HEK293 (cell line): ENCODE data around the gene PELI3.

Experiments used
- CTCF ChIA-PET: fragments of 350-600 bp; formaldehyde crosslinking; extraction: SDS; loops from one replicate; lab custom pipeline; 2021; ENCODE audit warnings: antibody characterized with exemption; lab: Yijun Ruan, JAX
- POLR2A ChIA-PET: fragments of 300-600 bp; formaldehyde crosslinking; extraction: SDS; loops from one replicate; lab custom pipeline; 2020; ENCODE audit warnings: antibody characterized with exemption, inconsistent platforms; lab: Yijun Ruan, JAX
- H3K27ac ChIP-seq: fragments of 200-500 bp; sonication (Bioruptor generic); 2 replicates; pipeline ENCODE4 v1.5.1; 2014; ENCODE audit warnings: low read depth, low read length, control low read depth, inconsistent platforms; ENCODE audit errors: extremely low read depth
- H3K36me3 ChIP-seq, 2 experiments: fragments of 200-500 bp in 1 of 2; sonication (Bioruptor generic) in 1 of 2; 1 replicate in 1 of 2; 2 replicates in 1 of 2; pipeline ENCODE4 v1.5.1; 2014 to 2017; ENCODE audit warnings: inconsistent platforms in 2 of 2, low read length in 2 of 2; ENCODE audit not compliant: control insufficient read depth in 2 of 2, insufficient read depth in 1 of 2
- H3K4me1 ChIP-seq: fragments of 200-500 bp; sonication (Bioruptor generic); 2 replicates; pipeline ENCODE4 v1.5.1; 2014; ENCODE audit warnings: mild to moderate bottlenecking, low read length, inconsistent platforms; ENCODE audit not compliant: control insufficient read depth, insufficient read depth
- H3K4me3 ChIP-seq: 2 replicates; pipeline ENCODE4 v1.5.1; 2011; ENCODE audit warnings: low read depth, mild to moderate bottlenecking, control low read depth, low read length, moderate library complexity
- H3K9me3 ChIP-seq: fragments of 200-500 bp; sonication (Bioruptor generic); 2 replicates; pipeline ENCODE4 v1.5.1; 2014; ENCODE audit warnings: low read depth, low read length, inconsistent platforms; ENCODE audit not compliant: control insufficient read depth, insufficient read depth
- BCL11A ChIP-seq: fragments of 450-650 bp; formaldehyde crosslinking; IDR thresholded peaks from 2 replicates; pipeline ENCODE4 v1.5.1; 2016; ENCODE audit warnings: low read depth, missing biosample characterization, missing genetic modification characterization
- BCL11B ChIP-seq: fragments of 450-650 bp; formaldehyde crosslinking; IDR thresholded peaks from 2 replicates; pipeline ENCODE4 v1.5.1; 2016; ENCODE audit warnings: low read depth, missing biosample characterization, missing genetic modification characterization
- GLIS2 ChIP-seq: fragments of 450-650 bp; formaldehyde crosslinking; IDR thresholded peaks from 2 replicates; pipeline ENCODE4 v1.5.1; 2016; ENCODE audit warnings: missing biosample characterization, missing genetic modification characterization
- KLF10 ChIP-seq: fragments of 450-650 bp; IDR thresholded peaks from 2 replicates; pipeline ENCODE4 v1.5.1; 2018; ENCODE audit warnings: missing biosample characterization, mild to moderate bottlenecking, missing genetic modification characterization
- OVOL3 ChIP-seq: fragments of 450-650 bp; formaldehyde crosslinking; IDR thresholded peaks from 2 replicates; pipeline ENCODE4 v1.5.1; 2016; ENCODE audit warnings: missing biosample characterization, missing genetic modification characterization
- REPIN1 ChIP-seq: fragments of 450-650 bp; formaldehyde crosslinking; IDR thresholded peaks from 2 replicates; pipeline ENCODE4 v1.5.1; 2017; ENCODE audit warnings: missing biosample characterization, missing genetic modification characterization, low read depth
- SP3 ChIP-seq: fragments of 450-650 bp; formaldehyde crosslinking; IDR thresholded peaks from 2 replicates; pipeline ENCODE4 v1.5.1; 2016; ENCODE audit warnings: missing biosample characterization, missing genetic modification characterization
- YY2 ChIP-seq: fragments of 450-650 bp; formaldehyde crosslinking; IDR thresholded peaks from 2 replicates; pipeline ENCODE4 v1.5.1; 2016; ENCODE audit warnings: missing biosample characterization, missing genetic modification characterization
- ZBTB21 ChIP-seq: fragments of 450-650 bp; formaldehyde crosslinking; IDR thresholded peaks from 2 replicates; pipeline ENCODE4 v1.5.1; 2017; ENCODE audit warnings: missing biosample characterization, missing genetic modification characterization
- ZBTB49 ChIP-seq: fragments of 450-650 bp; formaldehyde crosslinking; IDR thresholded peaks from 2 replicates; pipeline ENCODE4 v1.5.1; 2016; ENCODE audit warnings: missing biosample characterization, missing genetic modification characterization, low read depth
- ZFP69B ChIP-seq: fragments of 450-650 bp; formaldehyde crosslinking; IDR thresholded peaks from 2 replicates; pipeline ENCODE4 v1.5.1; 2016; ENCODE audit warnings: missing biosample characterization, missing genetic modification characterization
- ZIC2 ChIP-seq: fragments of 450-650 bp; formaldehyde crosslinking; IDR thresholded peaks from 2 replicates; pipeline ENCODE4 v1.5.1; 2016; ENCODE audit warnings: missing biosample characterization, missing genetic modification characterization
- ZNF121 ChIP-seq: fragments of 450-650 bp; formaldehyde crosslinking; IDR thresholded peaks from 2 replicates; pipeline ENCODE4 v1.5.1; 2016; ENCODE audit warnings: missing biosample characterization, missing genetic modification characterization
- ZNF155 ChIP-seq: fragments of 450-650 bp; formaldehyde crosslinking; IDR thresholded peaks from 2 replicates; pipeline ENCODE4 v1.5.1; 2016; ENCODE audit warnings: missing biosample characterization, missing genetic modification characterization
- ZNF24 ChIP-seq: fragments of 450-650 bp; formaldehyde crosslinking; IDR thresholded peaks from 2 replicates; pipeline ENCODE4 v1.5.1; 2016; ENCODE audit warnings: missing biosample characterization, missing genetic modification characterization
- ZNF248 ChIP-seq: fragments of 450-650 bp; formaldehyde crosslinking; IDR thresholded peaks from 2 replicates; pipeline ENCODE4 v1.5.1; 2017; ENCODE audit warnings: missing biosample characterization, missing genetic modification characterization
- ZNF324 ChIP-seq: fragments of 450-650 bp; formaldehyde crosslinking; IDR thresholded peaks from 2 replicates; pipeline ENCODE4 v1.5.1; 2016; ENCODE audit warnings: missing biosample characterization, missing genetic modification characterization
- ZNF449 ChIP-seq: fragments of 450-650 bp; formaldehyde crosslinking; IDR thresholded peaks from 2 replicates; pipeline ENCODE4 v1.5.1; 2017; ENCODE audit warnings: missing biosample characterization, mild to moderate bottlenecking, missing genetic modification characterization, moderate library complexity
- ZNF544 ChIP-seq: fragments of 450-650 bp; formaldehyde crosslinking; IDR thresholded peaks from 2 replicates; pipeline ENCODE4 v1.5.0; 2017; ENCODE audit warnings: missing biosample characterization, missing genetic modification characterization
- ZNF660 ChIP-seq: fragments of 450-650 bp; IDR thresholded peaks from 2 replicates; pipeline ENCODE4 v1.5.1; 2018; ENCODE audit warnings: missing biosample characterization, mild to moderate bottlenecking, missing genetic modification characterization
- ZNF692 ChIP-seq: fragments of 450-650 bp; formaldehyde crosslinking; IDR thresholded peaks from 2 replicates; pipeline ENCODE4 v1.5.1; 2016; ENCODE audit warnings: missing biosample characterization, missing genetic modification characterization
- ZNF747 ChIP-seq: fragments of 450-650 bp; formaldehyde crosslinking; IDR thresholded peaks from 2 replicates; pipeline ENCODE4 v1.5.1; 2016; ENCODE audit warnings: missing biosample characterization, missing genetic modification characterization
- ZSCAN16 ChIP-seq: fragments of 450-650 bp; formaldehyde crosslinking; IDR thresholded peaks from 2 replicates; pipeline ENCODE4 v1.5.1; 2016; ENCODE audit warnings: missing biosample characterization, missing genetic modification characterization
- ZSCAN23 ChIP-seq: fragments of 450-650 bp; formaldehyde crosslinking; IDR thresholded peaks from 2 replicates; pipeline ENCODE4 v1.5.1; 2016; ENCODE audit warnings: missing biosample characterization, missing genetic modification characterization
- TF ChIP-seq, protein P1 (sequence below): fragments of 450-650 bp; formaldehyde crosslinking; IDR thresholded peaks from 2 replicates; pipeline ENCODE4 v1.5.1; 2016; ENCODE audit warnings: missing biosample characterization, missing genetic modification characterization
- TF ChIP-seq, protein P2 (sequence below): fragments of 450-650 bp; formaldehyde crosslinking; IDR thresholded peaks from 2 replicates; pipeline ENCODE4 v1.5.1; 2016; ENCODE audit warnings: missing biosample characterization, missing genetic modification characterization

Gene PELI3

DNA sequence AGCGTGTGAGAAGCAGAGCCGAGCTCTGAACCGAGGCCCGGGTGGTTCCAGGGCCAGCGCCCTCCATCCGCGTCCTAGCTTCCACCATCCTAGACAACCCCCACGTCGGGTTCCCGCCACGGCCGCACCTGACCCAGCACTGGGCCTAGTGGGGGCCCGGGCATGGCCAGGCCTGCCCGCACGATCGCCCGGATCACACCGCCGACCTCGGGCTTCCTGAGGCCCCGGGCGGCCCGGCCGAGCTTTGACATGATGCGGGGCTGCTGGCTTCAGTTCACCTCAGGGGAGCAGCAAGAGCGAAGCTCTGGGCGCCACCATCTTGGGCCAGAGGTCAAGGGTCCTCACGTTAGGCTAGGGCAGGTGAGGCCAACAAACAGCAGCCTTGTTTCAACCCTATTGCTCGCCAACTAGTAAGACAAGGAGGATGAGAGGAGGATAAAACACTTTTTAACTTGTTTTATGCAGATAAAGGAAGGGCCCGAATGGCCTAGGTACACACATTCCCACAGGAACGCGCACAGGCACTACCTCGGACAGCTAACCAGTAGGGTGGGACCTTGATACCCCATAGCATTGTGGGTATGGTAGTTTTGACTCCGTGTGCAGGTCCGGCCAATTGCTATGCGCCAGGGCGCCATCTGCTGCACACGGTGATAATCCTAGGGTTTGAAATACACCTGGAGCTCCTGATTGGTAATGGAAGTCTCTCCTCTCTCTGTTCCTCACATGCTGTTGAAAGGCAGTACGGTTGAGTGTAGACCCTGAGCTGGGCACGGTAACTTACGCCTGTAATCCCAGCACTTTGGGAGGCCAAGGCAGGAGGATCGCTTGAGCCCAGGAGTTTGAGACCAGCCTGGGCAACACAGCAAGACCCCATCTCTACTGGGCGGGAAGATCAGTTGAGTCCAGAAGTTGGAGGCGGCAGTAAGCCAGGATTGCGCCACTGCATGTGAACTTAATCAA lies 27.9 kb upstream of the PELI3 start, which contains the start of gene MRPL11:
TSS of gene MRPL11 (minus strand) at position 345 of the 963 bp plus-strand sequence. CDS start at position 251, 94 bp downstream.
- Histone ChIP-seq H3K9me3 (no peaks in the 10 kb centered on the region), H3K27ac (peak within 1 kb of the TSS; percentile 68), H3K36me3 (peaks cover 0 to 24% of the 10 kb centered on the region in 2 experiments; a peak in 2 of 3 replicates), H3K4me3 (peak within 1 kb of the TSS; percentile 68), H3K4me1 (no peaks in the 10 kb centered on the region)
- ChIA-PET POLR2A (interaction anchor here (0.5 to 2.2 kb wide), 18 partner anchors 12 to 879 kb away, joined by 3 to 22 read pairs (median 4); partner anchors contain the start of genes DPP3, NPAS4, PELI3 and RBM4B), CTCF (interaction anchor here (0.5 to 2.0 kb wide), 31 partner anchors 9 to 558 kb away, joined by 3 to 27 read pairs (median 3); partner anchors contain the start of genes ACTN3, NPAS4 and PELI3)
- TF ChIP-seq BCL11B (tag by site-specific recombination) (peak; percentile 91; the same call in 1 of the 2 replicates), ZNF24 (tag by site-specific recombination) (peak; percentile 73; the same call in 1 of the 2 replicates), ZNF692 (tag by site-specific recombination) (peak; percentile 59; the same call in 1 of the 2 replicates), ZNF660 (tag by site-specific recombination) (no peak), ZSCAN16 (tag by site-specific recombination) (no peak), ZNF747 (tag by site-specific recombination) (no peak), ZNF121 (tag by site-specific recombination) (peak; percentile 100), ZNF544 (tag by site-specific recombination) (no peak), KLF10 (tag by site-specific recombination) (peak; percentile 61), ZNF155 (tag by site-specific recombination) (no peak), ZSCAN23 (peak; percentile 60; the same call in 1 of the 2 replicates), ZNF449 (tag by site-specific recombination) (peak; percentile 48; the same call in 1 of the 2 replicates), ZBTB21 (0 out of 2 replicates have a peak, but pooled peaks have one; percentile 18), ZFP69B (tag by site-specific recombination) (0 out of 2 replicates have a peak, but pooled peaks have one; percentile 50), YY2 (tag by site-specific recombination) (peak; percentile 97), GLIS2 (peak; percentile 61; the same call in 1 of the 2 replicates), OVOL3 (0 out of 2 replicates have a peak, but pooled peaks have one; percentile 34), BCL11A (tag by site-specific recombination) (peak; percentile 67; the same call in 1 of the 2 replicates), ZNF324 (tag by site-specific recombination) (peak; percentile 57; the same call in 1 of the 2 replicates), ZBTB49 (tag by site-specific recombination) (no peak), SP3 (peak; percentile 74), REPIN1 (tag by site-specific recombination) (no peak), ZNF248 (tag by site-specific recombination) (no peak), ZIC2 (tag by site-specific recombination) (0 out of 2 replicates have a peak, but pooled peaks have one; percentile 5)
- TF ChIP-seq, protein P1, sequence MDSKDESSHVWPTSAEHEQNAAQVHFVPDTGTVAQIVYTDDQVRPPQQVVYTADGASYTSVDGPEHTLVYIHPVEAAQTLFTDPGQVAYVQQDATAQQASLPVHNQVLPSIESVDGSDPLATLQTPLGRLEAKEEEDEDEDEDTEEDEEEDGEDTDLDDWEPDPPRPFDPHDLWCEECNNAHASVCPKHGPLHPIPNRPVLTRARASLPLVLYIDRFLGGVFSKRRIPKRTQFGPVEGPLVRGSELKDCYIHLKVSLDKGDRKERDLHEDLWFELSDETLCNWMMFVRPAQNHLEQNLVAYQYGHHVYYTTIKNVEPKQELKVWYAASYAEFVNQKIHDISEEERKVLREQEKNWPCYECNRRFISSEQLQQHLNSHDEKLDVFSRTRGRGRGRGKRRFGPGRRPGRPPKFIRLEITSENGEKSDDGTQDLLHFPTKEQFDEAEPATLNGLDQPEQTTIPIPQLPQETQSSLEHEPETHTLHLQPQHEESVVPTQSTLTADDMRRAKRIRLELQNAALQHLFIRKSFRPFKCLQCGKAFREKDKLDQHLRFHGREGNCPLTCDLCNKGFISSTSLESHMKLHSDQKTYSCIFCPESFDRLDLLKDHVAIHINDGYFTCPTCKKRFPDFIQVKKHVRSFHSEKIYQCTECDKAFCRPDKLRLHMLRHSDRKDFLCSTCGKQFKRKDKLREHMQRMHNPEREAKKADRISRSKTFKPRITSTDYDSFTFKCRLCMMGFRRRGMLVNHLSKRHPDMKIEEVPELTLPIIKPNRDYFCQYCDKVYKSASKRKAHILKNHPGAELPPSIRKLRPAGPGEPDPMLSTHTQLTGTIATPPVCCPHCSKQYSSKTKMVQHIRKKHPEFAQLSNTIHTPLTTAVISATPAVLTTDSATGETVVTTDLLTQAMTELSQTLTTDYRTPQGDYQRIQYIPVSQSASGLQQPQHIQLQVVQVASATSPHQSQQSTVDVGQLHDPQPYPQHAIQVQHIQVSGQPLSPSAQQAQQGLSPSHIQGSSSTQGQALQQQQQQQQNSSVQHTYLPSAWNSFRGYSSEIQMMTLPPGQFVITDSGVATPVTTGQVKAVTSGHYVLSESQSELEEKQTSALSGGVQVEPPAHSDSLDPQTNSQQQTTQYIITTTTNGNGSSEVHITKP (tag by site-specific recombination), result peak; percentile 79
- TF ChIP-seq, protein P2, sequence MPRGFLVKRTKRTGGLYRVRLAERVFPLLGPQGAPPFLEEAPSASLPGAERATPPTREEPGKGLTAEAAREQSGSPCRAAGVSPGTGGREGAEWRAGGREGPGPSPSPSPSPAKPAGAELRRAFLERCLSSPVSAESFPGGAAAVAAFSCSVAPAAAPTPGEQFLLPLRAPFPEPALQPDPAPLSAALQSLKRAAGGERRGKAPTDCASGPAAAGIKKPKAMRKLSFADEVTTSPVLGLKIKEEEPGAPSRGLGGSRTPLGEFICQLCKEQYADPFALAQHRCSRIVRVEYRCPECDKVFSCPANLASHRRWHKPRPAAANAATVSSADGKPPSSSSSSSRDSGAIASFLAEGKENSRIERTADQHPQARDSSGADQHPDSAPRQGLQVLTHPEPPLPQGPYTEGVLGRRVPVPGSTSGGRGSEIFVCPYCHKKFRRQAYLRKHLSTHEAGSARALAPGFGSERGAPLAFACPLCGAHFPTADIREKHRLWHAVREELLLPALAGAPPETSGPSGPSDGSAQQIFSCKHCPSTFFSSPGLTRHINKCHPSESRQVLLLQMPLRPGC (tag by site-specific recombination), result peak; percentile 60; the same call in 1 of the 2 replicates
